GM18520 (cell line): ENCODE measurements around the gene HPN.

Experiments
- ATAC-seq: cut with Tn5 transposase; IDR thresholded peaks from one replicate; pipeline ENCODE4 v1.9.1; 2021; ENCODE audit not compliant: unreplicated experiment

HPN gene

GRCh38 chr19:35060160-35060855, 18.8 kb downstream of the HPN start:
- ATAC-seq, result no peak

GRCh38 chr19:35061583-35062373, 20.3 kb downstream of the HPN start:
- no peak for ATAC-seq

GRCh38 chr19:35062942-35063341, 21.4 kb downstream of the HPN start:
- ATAC-seq, result no peak

- ATAC-seq, result no peak
Measured at GRCh38 chr19:35063940-35064818, 22.7 kb downstream of the HPN start.

- ATAC-seq, result no peak
Measured at GRCh38 chr19:35065574-35065973, 24.1 kb downstream of the HPN start.

- no peak for ATAC-seq
Measured at GRCh38 chr19:35066121-35066520, 24.6 kb downstream of the HPN start.

GRCh38 chr19:35066691-35067563, 25.4 kb downstream of the HPN start:
- peak; percentile 50 for ATAC-seq

- ATAC-seq, result no peak
Measured at GRCh38 chr19:35068941-35069634, 27.6 kb downstream of the HPN start.

GRCh38 chr19:35069696-35070095, 28.2 kb downstream of the HPN start:
- no peak for ATAC-seq

GRCh38 chr19:35070471-35070870, 28.9 kb downstream of the HPN start:
- ATAC-seq, result no peak

GRCh38 chr19:35073516-35073915, 32.0 kb downstream of the HPN start:
- ATAC-seq, result no peak

- no peak for ATAC-seq
Measured at GRCh38 chr19:35073941-35074340, 32.4 kb downstream of the HPN start.

- no peak for ATAC-seq
Measured at GRCh38 chr19:35074426-35075201, 33.1 kb downstream of the HPN start.

- ATAC-seq, result no peak
Measured at GRCh38 chr19:35075202-35076025, 33.9 kb downstream of the HPN start.

- ATAC-seq, result no peak
Measured at GRCh38 chr19:35076026-35076370, 34.5 kb downstream of the HPN start.

- no peak for ATAC-seq
Measured at GRCh38 chr19:35076657-35077056, 35.1 kb downstream of the HPN start.

- ATAC-seq, result no peak
Measured at GRCh38 chr19:35077411-35078223, 36.1 kb downstream of the HPN start.

GRCh38 chr19:35079826-35080225, 38.3 kb downstream of the HPN start:
- ATAC-seq, result no peak
